Measurements from ENCODE around the gene VPS13C.

VPS13C gene

GRCh38 chr15:61861962-61862361 is 198.3 kb downstream of the VPS13C start:
- DNase-seq (ENCODE audit: low read depth, low spot score) = no peak

DNA sequence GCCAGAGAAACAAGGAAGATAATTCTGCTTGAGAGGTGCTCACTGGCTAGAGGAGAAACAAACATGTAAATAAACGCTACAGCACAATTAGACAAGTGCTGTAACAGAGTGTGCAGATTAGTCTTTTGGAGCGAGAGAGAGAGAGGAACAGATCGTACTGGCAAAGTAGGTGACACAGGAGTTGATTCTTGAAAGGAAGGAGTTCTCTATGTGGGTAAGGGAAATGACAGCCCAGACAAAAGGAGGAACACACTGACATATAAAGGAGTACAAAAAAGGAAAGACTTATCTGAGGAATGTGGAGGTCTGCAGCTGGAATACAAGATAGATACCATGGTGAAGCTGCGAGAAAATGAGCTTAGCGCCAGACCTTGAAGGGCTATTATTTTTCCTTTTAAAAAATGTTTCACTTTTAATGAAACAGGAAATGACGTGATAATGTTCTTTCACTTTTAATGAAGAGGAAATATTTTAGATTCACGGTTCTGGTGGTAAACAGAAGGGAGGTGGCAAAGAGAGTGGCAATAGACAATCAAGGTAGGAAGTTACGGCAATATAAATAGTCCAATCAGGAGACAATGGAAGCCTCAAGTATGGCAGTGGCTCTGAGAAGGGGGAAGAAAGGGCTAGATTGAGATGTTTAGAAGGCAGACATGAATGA is 202.9 kb downstream of the VPS13C start:
- DNase-seq (ENCODE audit: low read depth, low spot score) = no peak

DNA sequence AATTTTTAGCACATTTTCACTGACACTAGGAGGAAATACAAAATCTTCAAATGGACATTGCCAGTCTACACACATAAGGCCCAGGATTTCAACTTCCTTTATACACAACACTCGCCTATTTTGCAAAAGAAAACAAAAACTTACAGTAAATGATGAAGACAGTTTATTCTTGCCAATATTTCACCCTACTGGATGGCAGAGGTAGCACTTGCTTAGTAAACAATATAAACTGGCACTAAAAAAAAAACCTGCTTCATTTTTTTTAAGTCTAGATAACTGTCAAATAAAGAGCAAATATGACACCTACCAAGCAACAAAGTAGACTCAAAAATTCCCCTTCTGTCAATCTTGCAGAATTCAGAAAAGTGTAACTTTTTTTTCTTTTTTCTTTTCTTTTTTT is 204.0 kb downstream of the VPS13C start:
- DNase-seq (ENCODE audit: low read depth, low spot score) = no peak

DNA sequence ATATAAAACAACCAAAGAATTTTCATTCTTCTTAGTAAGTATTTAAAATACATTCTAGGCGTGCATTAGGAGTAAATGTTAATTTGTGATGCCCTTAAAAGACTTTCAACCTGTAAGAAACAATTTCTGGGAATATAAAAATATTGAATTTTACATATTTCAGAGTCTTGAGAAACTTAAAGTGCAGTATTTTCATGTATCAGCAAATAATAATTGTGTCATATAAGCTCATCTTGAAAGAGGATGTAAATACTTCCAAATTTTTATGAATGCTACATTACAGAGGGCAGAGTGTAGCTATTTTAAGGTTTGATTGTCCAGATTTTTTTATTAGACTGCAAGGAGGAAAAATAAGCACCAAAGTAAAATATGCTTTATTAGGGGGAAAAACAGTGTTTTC is 207.1 kb downstream of the VPS13C start:
- no peak for DNase-seq (ENCODE audit: low read depth, low spot score)

DNA sequence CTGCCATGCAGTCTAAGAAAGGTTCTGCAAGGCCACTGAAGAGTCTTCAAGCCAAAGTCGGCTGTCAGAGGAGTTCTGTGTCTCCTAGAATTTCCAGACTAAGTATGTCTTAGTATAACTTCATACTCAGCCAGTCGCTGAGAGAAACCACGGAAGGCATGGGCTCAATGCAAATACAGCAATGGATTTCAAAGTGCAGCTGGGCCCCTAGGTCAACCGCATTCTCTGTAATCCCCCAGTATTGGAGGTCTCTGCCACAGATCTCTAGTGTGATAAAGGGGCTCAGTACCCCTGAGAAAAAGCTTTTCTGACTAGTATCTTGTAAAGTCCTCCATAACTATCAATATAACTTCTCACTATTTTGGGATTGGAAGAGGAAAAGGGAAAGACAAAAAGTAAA is 208.3 kb downstream of the VPS13C start:
- no peak for DNase-seq (ENCODE audit: low read depth, low spot score)

DNA sequence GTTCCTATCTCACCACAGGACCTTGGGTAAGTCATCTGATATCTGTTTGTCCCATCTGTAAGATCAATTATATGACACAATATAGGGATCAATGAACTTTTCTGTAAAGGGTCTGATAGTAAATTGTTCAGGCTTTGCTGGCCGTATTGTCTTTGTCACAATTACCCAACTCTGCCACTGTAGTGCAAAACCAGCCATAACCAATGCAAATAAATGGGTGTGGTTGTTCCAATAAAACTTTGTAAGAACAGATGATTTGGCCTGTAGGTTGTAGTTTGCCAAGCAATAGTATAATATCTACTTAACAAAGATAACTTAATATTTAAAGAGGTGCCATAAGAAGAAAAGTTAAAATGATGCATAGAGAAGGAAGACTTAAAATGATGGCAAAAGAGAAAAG is 210.8 kb downstream of the VPS13C start:
- no peak for DNase-seq (ENCODE audit: low read depth, low spot score)

DNA sequence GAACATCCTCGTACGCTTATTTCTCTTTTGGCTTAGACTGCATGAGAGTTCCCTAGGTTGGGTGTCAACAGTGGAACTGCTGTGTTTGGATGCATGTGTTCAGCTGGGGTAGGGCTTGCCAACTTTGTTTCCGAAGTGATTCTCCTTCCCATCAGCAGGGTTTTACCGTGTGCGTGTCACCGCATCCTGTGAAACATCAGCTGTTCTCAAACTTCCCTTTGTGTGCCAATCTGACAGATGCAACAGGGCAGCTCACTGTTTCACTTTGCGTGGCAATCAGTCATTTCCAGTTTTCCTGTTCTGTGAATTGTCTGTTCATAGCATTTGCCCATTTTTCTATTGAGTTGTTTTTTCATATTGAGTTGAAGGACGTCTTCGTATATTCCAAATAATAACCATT is 218.8 kb downstream of the VPS13C start:
- no peak for DNase-seq (ENCODE audit: low read depth, low spot score)

GRCh38 chr15:61840090-61840489 is 220.2 kb downstream of the VPS13C start:
- no peak for DNase-seq (ENCODE audit: low read depth, low spot score)

- DNase-seq (ENCODE audit: low read depth, low spot score) = no peak
Observed at GRCh38 chr15:61839546-61839945, 220.7 kb downstream of the VPS13C start.

- peak; percentile 33 for DNase-seq (ENCODE audit: low read depth, low spot score)
Observed at GRCh38 chr15:61835496-61836106, 224.6 kb downstream of the VPS13C start.

GRCh38 chr15:61835029-61835428 is 225.2 kb downstream of the VPS13C start:
- no peak for DNase-seq (ENCODE audit: low read depth, low spot score)

DNA sequence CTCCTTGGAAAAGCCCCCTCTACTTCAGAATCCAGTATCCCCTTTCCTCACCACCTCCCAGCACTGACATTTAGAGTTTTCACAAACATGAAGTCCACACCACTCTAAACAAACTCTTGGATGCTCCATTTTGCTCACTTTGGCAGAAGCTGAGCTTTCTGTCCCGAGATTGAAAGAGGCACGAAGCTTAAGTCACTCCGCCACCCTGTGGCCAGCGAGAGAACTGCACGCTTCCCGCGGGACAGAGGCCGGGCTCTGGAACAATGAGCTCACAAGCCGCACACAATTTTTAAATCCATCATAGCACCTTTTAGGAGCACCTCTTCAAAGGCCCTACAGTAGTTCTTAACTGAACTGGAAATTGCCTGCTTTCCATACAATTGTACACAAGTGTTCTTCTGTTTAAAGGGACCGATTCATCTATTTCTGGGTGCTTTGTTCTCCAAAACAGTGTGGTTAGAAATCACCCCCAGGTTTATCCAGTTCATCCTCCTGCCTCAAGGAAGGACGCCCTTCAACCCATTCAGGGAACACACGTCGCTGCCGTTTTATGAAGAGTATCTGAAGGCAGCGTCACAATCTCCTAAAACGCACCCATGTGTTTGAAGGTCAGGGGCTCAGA is 226.1 kb downstream of the VPS13C start:
- DNase-seq (ENCODE audit: low read depth, low spot score) = peak; percentile 47

- no peak for DNase-seq (ENCODE audit: low read depth, low spot score)
Observed at GRCh38 chr15:61832223-61832622, 228.0 kb downstream of the VPS13C start.

GRCh38 chr15:61831505-61831921 is 228.7 kb downstream of the VPS13C start:
- no peak for DNase-seq (ENCODE audit: low read depth, low spot score)

DNA sequence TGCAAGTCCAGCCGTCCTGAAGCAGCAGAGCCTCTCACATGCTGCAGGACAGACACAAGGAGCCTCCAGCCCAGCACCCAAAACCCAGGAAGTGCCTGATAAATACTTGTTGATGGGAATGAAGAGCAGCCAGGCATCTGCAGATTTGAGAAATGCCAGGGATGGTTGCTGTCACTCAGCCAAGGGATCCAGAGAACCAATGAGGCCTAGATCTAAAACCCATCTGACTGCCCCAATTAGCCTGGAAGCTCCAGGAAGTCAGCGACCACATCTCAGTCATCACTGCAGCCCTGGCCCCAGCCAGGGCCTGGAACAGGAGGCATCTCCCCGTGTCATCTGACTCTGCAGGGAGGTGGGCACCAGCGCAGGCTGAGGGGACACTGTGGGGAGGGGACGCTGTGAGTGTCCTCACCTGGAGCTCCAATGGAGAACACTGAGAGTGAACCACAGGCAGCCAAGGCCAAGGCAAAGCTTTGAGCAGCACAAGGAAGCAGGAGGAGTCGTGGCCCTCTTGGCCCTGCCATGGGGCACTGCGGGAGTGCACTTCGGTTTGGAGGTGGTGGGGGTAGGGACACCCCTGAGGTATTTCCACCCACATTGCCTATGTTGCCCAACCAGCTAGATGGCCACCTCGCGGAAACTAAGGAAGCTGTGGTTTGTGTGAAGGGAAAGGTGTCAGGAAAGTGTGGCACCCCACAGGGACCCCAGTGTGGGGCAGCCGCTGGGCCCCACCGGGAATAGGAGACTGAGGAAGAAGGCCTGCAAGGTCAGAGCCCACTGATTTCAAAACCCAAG is 229.5 kb downstream of the VPS13C start:
- DNase-seq (ENCODE audit: low read depth, low spot score) = no peak

- no peak for DNase-seq (ENCODE audit: low read depth, low spot score)
Observed at GRCh38 chr15:61829514-61829889, 230.7 kb downstream of the VPS13C start.

DNA sequence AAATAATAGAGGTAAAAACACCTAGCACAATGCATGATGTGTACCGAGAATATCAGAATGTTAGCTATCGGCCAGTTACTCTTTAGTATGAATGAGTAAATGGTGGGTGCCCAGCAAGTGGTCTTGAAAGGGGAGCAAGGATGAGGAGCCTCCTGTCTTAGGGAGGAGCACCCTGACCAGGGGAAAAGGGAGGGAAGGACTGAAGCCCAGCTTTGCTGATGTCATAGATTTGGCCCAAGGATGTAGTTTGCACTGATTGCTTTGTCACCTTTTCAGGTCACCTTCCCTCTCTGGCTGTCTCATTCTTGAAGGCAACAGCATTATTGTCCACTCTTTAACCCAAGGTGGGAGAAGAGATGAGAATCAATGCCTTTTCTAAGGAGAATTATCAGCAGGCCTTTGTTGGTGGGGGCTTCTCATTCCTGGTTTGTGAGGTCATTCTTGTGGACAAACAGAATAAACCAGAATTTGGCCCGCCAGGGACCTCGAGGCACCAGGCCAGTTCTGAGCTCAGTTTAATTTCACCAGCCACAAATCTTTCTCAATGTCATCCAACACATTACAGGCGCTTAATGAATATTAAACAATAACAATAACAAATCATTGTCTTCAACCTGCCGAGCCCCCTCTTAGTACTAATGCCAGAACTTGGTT is 231.3 kb downstream of the VPS13C start:
- no peak for DNase-seq (ENCODE audit: low read depth, low spot score)

DNA sequence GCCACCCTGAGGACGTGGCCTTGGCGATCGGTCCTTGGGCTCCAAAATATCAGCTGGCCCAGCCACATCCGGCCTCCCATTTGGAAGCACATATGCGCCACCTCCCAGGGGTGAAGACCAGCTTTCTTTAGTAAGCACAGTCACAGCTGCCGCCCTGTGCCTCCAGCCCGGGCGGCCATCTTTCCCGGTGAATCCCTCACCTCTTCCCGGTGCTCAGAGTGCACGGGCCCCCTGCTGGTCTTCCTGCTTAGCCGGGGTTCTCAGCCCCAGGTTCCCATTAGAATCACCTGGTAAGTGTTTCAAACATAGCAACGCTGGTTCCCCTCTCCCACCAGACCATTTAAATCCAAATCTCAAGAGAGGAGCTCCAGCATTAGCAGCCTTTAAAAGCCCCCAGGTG is 232.2 kb downstream of the VPS13C start:
- no peak for DNase-seq (ENCODE audit: low read depth, low spot score)

- DNase-seq (ENCODE audit: low read depth, low spot score) = no peak
Observed at GRCh38 chr15:61827131-61827530, 233.1 kb downstream of the VPS13C start.

GRCh38 chr15:61824291-61824690 is 236.0 kb downstream of the VPS13C start:
- DNase-seq (ENCODE audit: low read depth, low spot score) = no peak

DNA sequence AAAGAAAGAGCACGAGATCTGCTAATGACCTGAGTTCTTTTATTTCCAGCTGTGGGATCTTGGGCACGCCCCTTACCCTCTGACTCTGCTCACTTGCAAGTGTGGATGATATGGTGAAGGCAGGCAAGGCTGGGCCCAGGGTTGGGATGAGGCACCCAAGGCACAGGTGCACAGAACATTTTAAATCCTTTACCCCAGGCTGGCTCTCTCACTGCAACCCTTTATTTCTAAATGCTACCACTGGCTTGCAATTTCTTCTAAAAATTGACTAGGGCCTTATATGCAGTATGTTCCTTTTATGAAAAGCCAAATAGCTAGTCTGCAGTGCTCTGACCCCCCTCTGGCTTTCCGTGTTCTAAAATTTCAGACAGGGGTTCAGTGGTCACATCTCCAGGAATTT is 237.7 kb downstream of the VPS13C start:
- DNase-seq (ENCODE audit: low read depth, low spot score) = no peak

DNA sequence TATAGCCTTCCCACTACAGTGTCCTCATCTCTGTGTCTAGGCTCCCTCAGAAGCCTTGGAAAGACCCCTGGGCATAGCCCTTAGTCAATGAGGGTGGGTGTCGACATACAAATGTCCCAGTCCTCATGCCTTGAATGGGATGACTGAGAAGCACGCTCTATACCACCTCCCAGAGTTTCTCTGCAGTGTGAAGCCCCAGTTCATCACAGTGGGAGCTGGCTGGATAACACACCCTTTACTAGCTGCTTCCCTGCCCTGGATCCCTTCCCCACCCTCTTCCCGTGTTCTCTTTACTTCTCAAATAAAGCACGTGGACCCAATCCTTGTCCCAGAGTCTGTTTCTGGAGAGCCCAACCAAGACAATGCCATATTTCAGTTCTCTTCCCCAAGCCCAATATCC is 239.3 kb downstream of the VPS13C start:
- no peak for DNase-seq (ENCODE audit: low read depth, low spot score)
